ENCODE measurements around the gene RNF5.
A peak's percentile ranks its signal among the peaks of the same experiment; 100 is the strongest.

The RNF5 gene

DNA sequence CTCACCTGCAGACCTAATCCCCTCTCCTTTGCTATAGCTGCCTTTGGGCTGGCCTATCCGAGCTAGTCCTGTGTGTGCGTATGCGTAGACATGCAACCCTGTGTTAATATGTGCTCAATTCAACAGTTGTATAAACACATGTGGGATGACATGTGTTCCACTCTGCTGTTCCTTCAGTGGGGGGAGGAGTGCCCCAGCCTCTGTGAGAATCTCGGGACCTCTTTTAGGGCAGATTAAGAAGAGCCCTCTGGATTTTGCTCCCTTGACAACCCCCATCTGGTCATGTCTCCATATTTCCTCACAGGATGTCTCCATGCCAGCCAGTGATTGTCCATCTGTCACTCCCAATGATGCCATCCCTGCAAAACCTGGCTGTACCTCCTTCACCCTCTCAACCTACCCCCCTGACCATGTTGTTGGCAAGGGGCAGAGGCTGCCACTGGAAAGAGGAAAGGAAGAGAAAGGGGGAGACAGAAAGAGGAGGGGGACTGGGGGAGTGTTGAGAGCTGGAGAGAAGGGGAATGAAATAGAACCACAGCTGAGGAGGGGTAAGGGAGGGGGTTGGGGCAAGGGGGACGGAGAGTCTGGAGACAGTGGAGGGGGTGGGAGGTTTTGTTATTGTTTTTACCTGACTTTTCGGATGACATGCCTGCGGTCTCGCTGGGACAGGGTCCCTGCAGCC is 26.9 kb upstream of the RNF5 start:
- H3K4me3 ChIP-seq (ENCODE audit: low read depth, low read length), result peak overlapping the region; percentile 78
- DNase-seq (ENCODE audit: low read depth), result no peak

- DNase-seq (ENCODE audit: low read depth), result no peak
- peak within 1 kb of the TSS; percentile 78 for H3K4me3 ChIP-seq (ENCODE audit: low read depth, low read length)
These were observed 26.1 kb upstream of the RNF5 start, which contains the start of gene PRRT1 for GRCh38 chr6:32151863-32152768. Gene PRRT1 (minus strand): TSS chr6:32151939. CDS start chr6:32151827, 112 bp downstream.

GRCh38 chr6:32152769-32153563 is 25.2 kb upstream of the RNF5 start:
- H3K4me3 ChIP-seq (ENCODE audit: low read depth, low read length), result peak overlapping the region; percentile 78
- DNase-seq (ENCODE audit: low read depth), result no peak

- peak; percentile 88 for DNase-seq (ENCODE audit: low read depth)
- peak within 1 kb of the TSS; percentile 78 for H3K4me3 ChIP-seq (ENCODE audit: low read depth, low read length)
These were observed 24.4 kb upstream of the RNF5 start, which contains the start of gene PPT2 for GRCh38 chr6:32153564-32154513. Gene PPT2 (plus strand): TSS chr6:32154141. CDS start chr6:32154595, 454 bp downstream.

DNA sequence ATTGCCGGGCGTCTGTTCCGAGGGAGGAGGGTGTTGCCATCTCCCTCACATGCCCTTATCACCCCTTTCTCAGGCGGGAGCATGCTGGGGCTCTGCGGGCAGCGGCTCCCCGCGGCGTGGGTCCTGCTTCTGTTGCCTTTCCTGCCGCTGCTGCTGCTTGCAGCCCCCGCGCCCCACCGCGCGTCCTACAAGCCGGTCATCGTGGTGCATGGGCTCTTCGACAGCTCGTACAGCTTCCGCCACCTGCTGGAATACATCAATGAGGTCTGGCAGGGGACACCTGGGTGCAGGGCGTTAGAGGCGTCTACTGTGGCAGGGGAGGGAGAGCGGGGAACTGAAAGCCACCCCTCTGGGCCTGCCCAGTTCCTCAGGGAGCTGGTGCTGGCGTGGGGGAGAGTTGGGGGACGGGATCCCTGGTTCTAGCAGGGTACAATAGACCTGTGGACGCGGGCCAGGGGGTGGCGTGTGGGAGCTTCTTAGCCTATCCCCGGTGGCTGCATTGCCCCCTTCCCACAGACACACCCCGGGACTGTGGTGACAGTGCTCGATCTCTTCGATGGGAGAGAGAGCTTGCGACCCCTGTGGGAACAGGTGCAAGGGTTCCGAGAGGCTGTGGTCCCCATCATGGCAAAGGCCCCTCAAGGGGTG is 23.6 kb upstream of the RNF5 start:
- no peak for DNase-seq (ENCODE audit: low read depth)
- H3K4me3 ChIP-seq (ENCODE audit: low read depth, low read length), result peak overlapping the region; percentile 78

DNA sequence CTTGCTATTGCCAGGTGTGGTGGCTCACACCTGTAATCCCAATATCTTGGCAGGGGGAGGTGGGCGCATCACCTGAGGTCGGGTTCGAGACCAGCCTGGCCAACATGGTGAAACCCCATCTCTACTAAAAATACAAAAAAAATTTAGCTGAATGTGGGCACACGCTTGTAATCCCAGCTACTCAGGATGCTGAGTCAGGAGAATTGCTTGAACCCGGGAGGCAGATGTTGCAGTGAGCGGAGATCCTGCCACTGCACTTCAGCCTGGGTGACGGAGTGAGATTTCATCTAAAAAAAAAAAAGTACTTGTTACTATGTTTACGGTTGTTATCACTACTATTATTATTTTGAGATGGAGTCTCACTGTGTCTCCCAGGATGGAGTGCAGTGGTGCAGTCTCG is 21.3 kb upstream of the RNF5 start:
- no peak for DNase-seq (ENCODE audit: low read depth)

GRCh38 chr6:32158052-32158451 is 20.2 kb upstream of the RNF5 start:
- no peak overlapping the region for H3K4me3 ChIP-seq (ENCODE audit: low read depth, low read length)
- DNase-seq (ENCODE audit: low read depth), result no peak

More for the DNA sequence above, 21.3 kb upstream of the RNF5 start:
- no peak overlapping the region for H3K4me3 ChIP-seq (ENCODE audit: low read depth, low read length)

DNA sequence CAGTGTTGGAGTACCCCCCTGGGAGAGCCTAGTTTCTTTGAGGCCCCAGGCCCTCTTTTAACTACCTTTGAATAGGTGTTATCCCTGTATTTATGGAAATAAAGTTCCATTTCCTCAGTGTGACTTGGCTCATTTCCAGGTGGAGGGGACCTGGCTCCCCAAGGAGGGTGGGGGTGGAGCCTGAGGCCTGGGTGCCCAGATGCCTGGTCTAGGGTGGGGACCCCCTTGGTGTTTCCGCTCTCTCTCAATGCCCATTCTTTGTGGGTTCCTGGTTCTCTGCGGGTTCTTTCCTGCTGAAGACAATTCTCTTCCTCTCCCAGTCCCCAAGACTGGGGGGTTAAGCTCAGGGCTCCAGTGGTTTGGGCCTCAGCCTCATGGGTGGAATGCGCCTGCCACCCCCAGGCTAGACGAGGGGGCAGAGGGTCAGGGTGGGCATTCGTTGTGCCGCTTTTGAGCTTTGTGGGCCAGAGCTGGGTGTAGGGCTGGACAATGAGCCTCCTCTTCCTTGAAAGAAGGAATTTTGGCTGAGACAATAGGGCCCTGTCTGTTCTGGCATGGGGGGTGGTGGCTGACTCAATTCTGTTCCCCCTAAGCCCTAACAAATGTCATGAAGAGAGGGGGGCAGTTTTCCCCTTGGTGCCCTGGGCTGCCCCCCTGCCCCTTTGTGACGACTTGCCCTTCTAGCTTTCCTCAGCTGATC is 14.5 kb upstream of the RNF5 start:
- no peak for DNase-seq (ENCODE audit: low read depth)
- H3K4me3 ChIP-seq (ENCODE audit: low read depth, low read length), result no peak overlapping the region

DNA sequence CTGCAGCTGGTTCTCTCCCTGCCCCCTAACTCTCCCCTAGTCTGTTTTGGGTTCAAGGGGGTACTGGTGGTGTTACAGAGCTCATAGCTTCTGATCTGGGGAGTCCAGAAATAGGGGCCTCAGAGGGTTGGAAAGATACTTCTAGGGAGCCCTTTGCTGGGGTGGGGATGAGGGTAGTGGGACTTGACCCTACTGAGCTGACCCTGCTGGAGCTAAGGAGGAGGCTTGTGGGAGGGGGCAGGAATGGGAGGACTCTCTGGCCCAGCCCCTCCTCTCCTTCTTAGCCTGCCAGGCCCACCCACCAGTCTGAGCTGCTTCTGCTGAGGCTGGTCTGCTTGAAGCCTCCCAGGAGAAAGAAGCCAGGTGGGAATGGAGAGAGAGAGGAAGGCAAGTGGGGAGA is 13.9 kb upstream of the RNF5 start, which contains the start of gene EGFL8:
TSS of gene EGFL8 (plus strand) at position 301 of the 400 bp plus-strand sequence. CDS start 1,571 bp downstream, outside the sequence.
- DNase-seq (ENCODE audit: low read depth), result no peak

DNA sequence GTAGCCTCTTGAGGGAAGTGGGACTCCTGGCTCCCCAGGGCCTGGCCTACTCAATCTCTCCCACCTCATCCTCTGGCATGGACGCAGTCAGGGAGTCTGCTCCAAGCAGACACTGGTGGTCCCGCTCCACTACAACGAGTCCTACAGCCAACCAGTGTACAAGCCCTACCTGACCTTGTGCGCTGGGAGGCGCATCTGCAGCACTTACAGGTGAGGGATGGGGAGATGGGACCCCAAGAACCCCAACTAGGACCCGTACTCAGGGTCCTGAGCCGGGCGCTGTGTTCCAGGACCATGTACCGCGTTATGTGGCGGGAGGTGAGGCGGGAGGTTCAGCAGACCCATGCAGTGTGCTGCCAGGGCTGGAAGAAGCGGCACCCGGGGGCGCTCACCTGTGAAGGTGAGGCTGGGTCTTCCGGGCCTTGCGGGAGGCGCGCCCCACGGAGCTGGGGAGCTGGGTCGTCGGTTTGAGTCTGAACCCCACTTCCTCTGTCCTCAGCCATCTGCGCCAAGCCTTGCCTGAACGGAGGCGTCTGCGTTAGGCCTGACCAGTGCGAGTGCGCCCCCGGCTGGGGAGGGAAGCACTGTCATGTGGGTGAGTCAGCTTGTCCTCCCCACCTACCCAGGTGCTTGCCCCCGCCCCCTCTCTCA is 11.7 kb upstream of the RNF5 start:
- H3K4me3 ChIP-seq (ENCODE audit: low read depth, low read length), result no peak overlapping the region
- DNase-seq (ENCODE audit: low read depth), result no peak

More for the DNA sequence above, 13.9 kb upstream of the RNF5 start, which contains the start of gene EGFL8:
- H3K4me3 ChIP-seq (ENCODE audit: low read depth, low read length), result no peak within 1 kb of the TSS

DNA sequence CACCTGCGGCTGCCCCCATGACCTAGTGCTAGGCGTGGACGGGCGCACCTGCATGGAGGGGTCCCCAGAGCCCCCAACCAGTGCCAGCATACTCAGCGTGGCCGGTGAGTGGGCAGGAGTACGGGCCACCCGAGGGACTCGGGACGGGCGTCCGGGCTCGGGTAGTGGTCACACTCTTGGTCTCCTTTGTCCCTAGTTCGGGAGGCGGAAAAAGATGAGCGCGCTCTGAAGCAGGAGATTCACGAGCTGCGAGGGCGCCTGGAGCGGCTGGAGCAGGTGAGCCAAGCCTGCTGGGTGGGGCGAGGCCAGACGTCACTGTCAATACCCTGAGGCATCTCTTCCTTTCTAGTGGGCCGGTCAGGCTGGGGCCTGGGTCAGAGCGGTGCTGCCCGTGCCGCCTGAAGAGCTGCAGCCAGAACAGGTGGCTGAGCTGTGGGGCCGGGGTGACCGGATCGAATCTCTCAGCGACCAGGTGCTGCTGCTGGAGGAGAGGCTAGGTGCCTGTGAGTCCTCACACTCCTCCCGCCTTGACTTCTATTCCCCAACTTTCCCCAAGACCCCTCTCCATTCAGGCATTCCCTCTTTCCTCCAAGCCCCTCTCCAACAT is 10.9 kb upstream of the RNF5 start:
- H3K4me3 ChIP-seq (ENCODE audit: low read depth, low read length), result no peak overlapping the region
- no peak for DNase-seq (ENCODE audit: low read depth)

GRCh38 chr6:32167761-32168262 is 10.4 kb upstream of the RNF5 start:
- no peak for DNase-seq (ENCODE audit: low read depth)

DNA sequence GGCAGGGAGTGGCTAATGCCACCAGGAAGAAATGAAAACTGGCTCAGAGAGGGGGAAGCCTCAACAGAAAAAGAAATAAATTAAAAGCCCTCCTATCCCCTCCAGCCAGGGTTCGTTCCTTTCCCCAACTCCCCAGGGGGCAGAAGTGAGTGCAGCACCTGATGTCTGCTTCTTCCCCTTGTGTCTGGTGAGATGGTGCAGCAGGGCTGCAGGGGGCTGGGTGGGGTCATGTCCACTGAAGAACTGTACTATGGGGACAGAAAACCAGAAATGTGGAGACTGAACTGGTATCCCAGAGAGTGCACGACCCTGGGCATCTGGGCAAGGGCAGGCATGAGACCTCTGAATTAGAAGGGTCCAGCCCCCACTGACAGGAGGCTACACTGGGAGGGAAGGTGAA is 9.9 kb upstream of the RNF5 start:
- DNase-seq (ENCODE audit: low read depth), result no peak
- no peak overlapping the region for H3K4me3 ChIP-seq (ENCODE audit: low read depth, low read length)

More at GRCh38 chr6:32167761-32168262, 10.4 kb upstream of the RNF5 start:
- H3K4me3 ChIP-seq (ENCODE audit: low read depth, low read length), result no peak overlapping the region

DNA sequence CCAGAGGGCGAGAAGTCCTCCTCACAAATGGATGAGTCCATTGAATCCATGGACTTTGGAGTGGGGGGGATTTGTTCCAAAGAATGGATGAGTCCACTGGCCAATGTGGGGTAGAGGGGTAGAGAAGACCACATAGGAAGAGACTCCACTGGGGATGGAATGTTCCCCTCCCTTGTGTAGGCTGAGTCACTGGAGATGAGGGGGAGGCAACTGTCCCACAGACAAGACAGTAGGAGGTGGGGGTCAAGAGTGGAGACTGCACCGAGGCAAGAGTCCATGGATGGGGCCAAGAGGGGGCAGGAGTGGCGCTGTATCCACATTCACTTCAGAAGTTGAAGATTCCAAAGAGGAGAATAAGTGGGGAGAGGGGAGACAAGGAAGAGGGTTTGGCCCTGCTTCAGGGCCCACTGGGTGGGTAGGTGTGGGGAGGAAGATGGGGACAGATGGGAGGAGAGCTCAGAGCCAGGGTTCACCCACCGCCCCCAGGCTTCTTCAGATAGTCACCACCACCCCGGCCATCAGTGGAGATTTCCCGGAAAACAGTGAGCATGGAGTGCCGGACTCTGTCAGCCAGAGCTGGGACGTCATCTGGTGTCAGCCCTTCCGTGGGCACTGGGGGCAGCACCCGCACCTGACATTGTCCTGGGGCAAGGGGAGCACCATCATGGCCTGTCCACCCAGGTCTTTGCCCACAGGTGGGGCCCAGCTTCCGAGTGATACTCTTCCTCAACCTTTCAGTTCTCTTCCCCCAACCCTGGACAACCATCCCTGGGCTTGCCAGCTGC is 9.2 kb upstream of the RNF5 start:
- no peak overlapping the region for H3K4me3 ChIP-seq (ENCODE audit: low read depth, low read length)
- no peak for DNase-seq (ENCODE audit: low read depth)

- H3K4me3 ChIP-seq (ENCODE audit: low read depth, low read length), result no peak overlapping the region
- DNase-seq (ENCODE audit: low read depth), result no peak
These were observed 7.9 kb upstream of the RNF5 start for GRCh38 chr6:32170294-32170693.

DNA sequence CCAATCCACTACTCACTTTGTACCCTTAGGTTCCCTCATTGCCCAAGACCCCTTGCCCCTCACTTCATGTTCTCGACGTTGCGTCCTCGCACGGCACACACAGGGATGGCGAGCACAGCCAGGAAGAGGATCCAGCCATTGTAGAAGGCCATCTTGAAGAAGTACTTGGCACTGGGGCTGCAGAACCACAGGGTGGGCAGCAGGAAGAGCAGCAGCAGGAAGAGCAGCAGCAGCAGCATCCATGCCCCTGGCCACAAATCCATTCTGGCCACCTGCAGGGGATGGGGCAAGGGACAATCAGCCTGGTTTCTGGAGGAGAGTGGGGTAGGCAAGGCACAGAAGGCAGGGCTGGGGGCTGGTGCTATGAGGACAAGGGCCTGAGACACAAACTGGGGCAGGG is 7.0 kb upstream of the RNF5 start:
- no peak for DNase-seq (ENCODE audit: low read depth)

More for the DNA sequence above, 7.0 kb upstream of the RNF5 start:
- H3K4me3 ChIP-seq (ENCODE audit: low read depth, low read length), result no peak overlapping the region
